H1 (cell line): Measurements from ENCODE around the gene UGT2B7. TPM values are rescaled to one million over a fixed set of nuclear protein-coding genes. Genes with fewer than 3 reads are reported as not detected.

Experiments
- CTCF ChIA-PET: fragments of 300-600 bp; sonication (Branson Sonifier 250); formaldehyde crosslinking; loops from one replicate; lab custom pipeline; 2021; ENCODE audit not compliant: partially characterized antibody; lab: Charles Lee
- POLR2A ChIA-PET: fragments of 300-600 bp; sonication (Branson Sonifier 250); formaldehyde crosslinking; loops from one replicate; lab custom pipeline; 2021; ENCODE audit warnings: inconsistent platforms; ENCODE audit not compliant: partially characterized antibody; lab: Charles Lee
- DNase-seq, 2 experiments: peaks; one replicate each; pipeline versions ENCODE4 v3.0.0 to v3.0.0-alpha.2; 2010 to 2022; ENCODE audit warnings: low spot score in 2 of 2, low read depth in 1 of 2, mixed read lengths in 1 of 2
- FAIRE-seq: peaks from 2 replicates; lab custom pipeline; 2011; peaks lifted over from hg19 to GRCh38; lab: Jason Lieb, UNC
- H2AFZ ChIP-seq: 2 replicates; pipeline ENCODE4 v1.8.1; 2012; ENCODE audit warnings: low read length, inconsistent platforms
- H2AK5ac ChIP-seq: 2 replicates; pipeline ENCODE4 v1.6.1; 2013; ENCODE audit warnings: low read depth, low read length
- H2BK120ac ChIP-seq: replicated peaks from 2 replicates; pipeline ENCODE3; 2013; ENCODE audit warnings: low read depth, low read length, inconsistent platforms
- H2BK12ac ChIP-seq: 2 replicates; pipeline ENCODE4 v1.6.1; 2013; ENCODE audit warnings: low read depth, low read length
- H2BK15ac ChIP-seq: 2 replicates; pipeline ENCODE4 v1.6.1; 2013; ENCODE audit warnings: low read length
- H2BK20ac ChIP-seq: 2 replicates; pipeline ENCODE4 v1.6.1; 2013; ENCODE audit warnings: low read length
- H2BK5ac ChIP-seq: 2 replicates; pipeline ENCODE4 v1.6.1; 2013; ENCODE audit warnings: low read depth, low read length
- H3K14ac ChIP-seq: 2 replicates; pipeline ENCODE4 v1.6.1; 2013; ENCODE audit warnings: inconsistent platforms; ENCODE audit not compliant: insufficient read length
- H3K18ac ChIP-seq: 2 replicates; pipeline ENCODE4 v1.6.1; 2013; ENCODE audit warnings: low read length; ENCODE audit errors: extremely low read depth
- H3K23ac ChIP-seq: 2 replicates; pipeline ENCODE4 v1.6.1; 2013; ENCODE audit warnings: inconsistent platforms; ENCODE audit not compliant: insufficient read length
- H3K23me2 ChIP-seq: 2 replicates; pipeline ENCODE4 v1.6.1; 2013; ENCODE audit warnings: low read depth, low read length
- H3K27ac ChIP-seq: 2 replicates; pipeline ENCODE4 v1.6.1; 2011; ENCODE audit warnings: low read depth, low read length, inconsistent platforms
- H3K27me3 ChIP-seq, 4 experiments: replicated peaks in 1 of 4; 1 replicate in 1 of 4; 2 replicates in 3 of 4; pipeline versions ENCODE4 v1.6.1 to v1.8.1; 2011 to 2013; ENCODE audit warnings: low read length in 3 of 4, mild to moderate bottlenecking in 3 of 4, inconsistent platforms in 2 of 4, mixed read lengths in 2 of 4, moderate library complexity in 1 of 4; ENCODE audit not compliant: control insufficient read depth in 3 of 4, insufficient read depth in 3 of 4; ENCODE audit errors: extremely low read depth in 1 of 4
- H3K36me3 ChIP-seq, 4 experiments: 2 replicates each; pipeline versions ENCODE4 v1.6.1 to v1.8.1; 2011 to 2013; ENCODE audit warnings: mild to moderate bottlenecking in 4 of 4, low read length in 3 of 4, moderate library complexity in 2 of 4, control low read depth in 1 of 4, inconsistent platforms in 1 of 4; ENCODE audit not compliant: insufficient read depth in 4 of 4, control insufficient read depth in 2 of 4
- H3K4ac ChIP-seq: replicated peaks from 2 replicates; pipeline ENCODE3; 2013; ENCODE audit warnings: low read length, low read depth, mixed read lengths, inconsistent platforms; ENCODE audit not compliant: insufficient read length
- H3K4me1 ChIP-seq, 4 experiments: replicated peaks in 1 of 4; 1 replicate in 1 of 4; 2 replicates in 3 of 4; pipeline versions ENCODE4 v1.6.1 to v1.8.1; 2011 to 2013; ENCODE audit warnings: low read length in 3 of 4, inconsistent platforms in 2 of 4, mixed read lengths in 1 of 4; ENCODE audit not compliant: insufficient read depth in 4 of 4, control insufficient read depth in 3 of 4
- H3K4me2 ChIP-seq, 2 experiments: 2 replicates each; pipeline versions ENCODE4 v1.6.1 to v1.8.1; 2011 to 2013; ENCODE audit warnings: low read depth in 2 of 2, low read length in 2 of 2, control low read depth in 1 of 2, inconsistent platforms in 1 of 2, mild to moderate bottlenecking in 1 of 2; ENCODE audit not compliant: insufficient read depth in 1 of 2
- H3K4me3 ChIP-seq, 4 experiments: fragments of 200-600, 300-600 bp in 1 of 4; sonication (generic), shearing (Covaris generic), sonication (Bioruptor Twin) in 1 of 4; 2 replicates each; pipeline versions ENCODE4 v1.5.1 to v1.8.1; 2011 to 2016; ENCODE audit warnings: low read length in 4 of 4, low read depth in 3 of 4, control low read depth in 2 of 4, inconsistent platforms in 2 of 4, mild to moderate bottlenecking in 2 of 4, mixed read lengths in 1 of 4, moderate library complexity in 1 of 4; ENCODE audit not compliant: insufficient read depth in 2 of 4; ENCODE audit errors: extremely low read depth in 1 of 4
- H3K56ac ChIP-seq: replicated peaks from 2 replicates; pipeline ENCODE3; 2013; ENCODE audit warnings: low read depth, mild to moderate bottlenecking, mixed read lengths, low read length, inconsistent platforms; ENCODE audit not compliant: insufficient read length
- H3K79me1 ChIP-seq: 2 replicates; pipeline ENCODE4 v1.6.1; 2013; ENCODE audit warnings: low read depth, low read length, control low read depth
- H3K79me2 ChIP-seq, 2 experiments: 2 replicates each; pipeline versions ENCODE4 v1.6.1 to v1.8.1; 2012 to 2013; ENCODE audit warnings: low read length in 2 of 2, mild to moderate bottlenecking in 2 of 2, inconsistent platforms in 1 of 2; ENCODE audit not compliant: insufficient read depth in 2 of 2, control insufficient read depth in 1 of 2
- H3K9ac ChIP-seq, 4 experiments: replicated peaks in 1 of 4; 1 replicate in 1 of 4; 2 replicates in 3 of 4; pipeline versions ENCODE4 v1.6.1 to v1.8.1; 2011 to 2013; ENCODE audit warnings: low read depth in 3 of 4, low read length in 3 of 4, control low read depth in 2 of 4, mild to moderate bottlenecking in 2 of 4, moderate library complexity in 2 of 4, inconsistent platforms in 1 of 4; ENCODE audit errors: extremely low read depth in 1 of 4
- H3K9me3 ChIP-seq, 2 experiments: 2 replicates each; pipeline versions ENCODE4 v1.6.1 to v1.8.1; 2012 to 2013; ENCODE audit warnings: mild to moderate bottlenecking in 2 of 2, moderate library complexity in 2 of 2, control low read depth in 1 of 2, inconsistent platforms in 1 of 2, low read depth in 1 of 2, low read length in 1 of 2, mixed read lengths in 1 of 2; ENCODE audit not compliant: insufficient read depth in 2 of 2
- H4K20me1 ChIP-seq, 2 experiments: replicated peaks in 1 of 2; 2 replicates each; pipeline versions ENCODE3 to v1.8.1; 2011 to 2013; ENCODE audit warnings: inconsistent platforms in 2 of 2, low read length in 2 of 2, mild to moderate bottlenecking in 1 of 2; ENCODE audit not compliant: insufficient read depth in 2 of 2, control insufficient read depth in 1 of 2
- H4K5ac ChIP-seq: 2 replicates; pipeline ENCODE4 v1.6.1; 2013; ENCODE audit warnings: low read length, low read depth, mixed read lengths, inconsistent platforms; ENCODE audit not compliant: insufficient read length
- H4K8ac ChIP-seq: 2 replicates; pipeline ENCODE4 v1.8.0; 2013; ENCODE audit warnings: mild to moderate bottlenecking, moderate library complexity, low read length, inconsistent platforms; ENCODE audit not compliant: insufficient read depth; ENCODE audit errors: extremely low read depth
- H4K91ac ChIP-seq: replicated peaks from 2 replicates; pipeline ENCODE3; 2013; ENCODE audit warnings: low read length, mixed read lengths, inconsistent platforms; ENCODE audit not compliant: insufficient read length
- EZH2 ChIP-seq: fragments of 200-600 bp; sonication (generic); IDR thresholded peaks from 2 replicates; pipeline ENCODE4 v1.7.1; 2012; ENCODE audit warnings: low read depth, mild to moderate bottlenecking, moderate library complexity, low read length, inconsistent platforms; ENCODE audit not compliant: severe bottlenecking
- HDAC6 ChIP-seq: IDR thresholded peaks from one replicate; pipeline ENCODE4 v1.7.1; 2012; ENCODE audit warnings: low read depth, mild to moderate bottlenecking, inconsistent platforms, low read length, moderate library complexity
- RFX5 ChIP-seq: IDR thresholded peaks from 2 replicates; pipeline ENCODE4 v1.6.1; 2011; ENCODE audit warnings: low read depth, low read length, improper control_type of control experiment, borderline replicate concordance
- TAF7 ChIP-seq: optimal IDR thresholded peaks from 2 replicates; pipeline ENCODE3; 2011; ENCODE audit warnings: low read depth, mild to moderate bottlenecking, inconsistent platforms, low read length, moderate library complexity, borderline replicate concordance
- WGBS, 2 experiments: shearing (Covaris generic) in 1 of 2; methylation state at CpG; one replicate each; pipeline versions ENCODE4 v1.1.6 to v1.1.7; 2013 to 2015; ENCODE audit warnings: low lambda C conversion rate in 2 of 2, mixed read lengths in 2 of 2, inconsistent platforms in 1 of 2, low coverage in 1 of 2, missing lambda C conversion rate in 1 of 2; ENCODE audit not compliant: insufficient replicate concordance in 2 of 2, insufficient coverage in 1 of 2, insufficient read length in 1 of 2; ENCODE audit errors: extremely low coverage in 1 of 2, missing lambda C conversion rate in 1 of 2; 5-methylcytosine and 5-hydroxymethylcytosine counted together
- polyA plus RNA-seq, 7 experiments: library from polyadenylated mRNA; depleted of rRNA in 3 of 7; stranded (reverse) in 5 of 7; unstranded in 2 of 7; fragments of >200 nt in 5 of 7; fragments of 200-250 nt in 2 of 7; gene quantifications; 1 replicate in 5 of 7; 2 replicates in 1 of 7; 4 replicates in 1 of 7; pipeline versions ENCODE4 v1.2.1 to v1.2.3, GENCODE V29; 2011 to 2013; ENCODE audit warnings: missing spikeins in 2 of 7, mixed read lengths in 2 of 7
- total RNA-seq: library from RNA; stranded (reverse); fragmentation: NEBNext Ultra II Directional; extraction: Animal tissue kit (Norgen Biotek cat#: 25700); gene quantifications from 2 replicates; pipeline ENCODE4 v1.2.1, GENCODE V29; 2021

UGT2B7 gene
- total and polyA plus RNA-seq, 2 of the 8 experiments (the other 6 are each of a cell fraction or from before 2014, with no cell fraction given): not detected

GRCh38 chr4:69073375-69073774, 22.9 kb upstream of the UGT2B7 start:
- Histone ChIP-seq H3K56ac (no peak overlapping the region), H2BK20ac (no peak overlapping the region), H3K27ac (no peak overlapping the region), H3K18ac (no peak overlapping the region), H3K23me2 (no peaks in the 10 kb centered on the region), H3K4ac (no peak overlapping the region), H3K23ac (no peak overlapping the region), H3K79me1 (no peaks in the 10 kb centered on the region), H3K79me2 (no peaks in the 10 kb centered on the region), H2BK5ac (no peak overlapping the region), H2AK5ac (no peak overlapping the region), H3K14ac (no peak overlapping the region), H3K27me3 (no peaks in the 10 kb centered on the region), H3K9ac (no peak overlapping the region), H4K20me1 (no peaks in the 10 kb centered on the region), H4K8ac (no peak overlapping the region), H4K91ac (no peak overlapping the region), H3K36me3 (no peaks in the 10 kb centered on the region), H3K9me3 (no peaks in the 10 kb centered on the region), H3K4me2 (no peak overlapping the region), H2AFZ (no peak overlapping the region), H3K4me3 (no peak overlapping the region), H2BK120ac (no peak overlapping the region), H3K4me1 (no peaks in the 10 kb centered on the region), H2BK15ac (no peak overlapping the region), H2BK12ac (no peak overlapping the region), H4K5ac (no peak overlapping the region)
- CTCF ChIA-PET: interaction anchor here (1.0 kb wide), 2 partner anchors 49 to 575 kb away, joined by 3 read pairs; no protein-coding TSS in a partner anchor
- TF ChIP-seq EZH2 (no peak), RFX5 (no peak), HDAC6 (no peak), TAF7 (no peak)
- WGBS, 2 experiments: 74% methylated on average over 1 of the region's 1 CpG; no CpG with 5 or more reads in 1 of the 2 experiments
- DNase-seq (no peak), FAIRE-seq (no peak)
- POLR2A ChIA-PET: no interaction called here
